GM19395 (cell line): ENCODE data around the gene LRRC51.
"Not testable (repeated sequence)": the region's sequence is repeated elsewhere in the genome, so short reads cannot be mapped to it uniquely, and the experiment has no call there.

ENCODE experiments used
- ATAC-seq: cut with Tn5 transposase; IDR thresholded peaks from one replicate; pipeline ENCODE4 v1.9.1; 2021; ENCODE audit warnings: mild to moderate bottlenecking, moderate library complexity; ENCODE audit not compliant: unreplicated experiment

The LRRC51 gene

DNA sequence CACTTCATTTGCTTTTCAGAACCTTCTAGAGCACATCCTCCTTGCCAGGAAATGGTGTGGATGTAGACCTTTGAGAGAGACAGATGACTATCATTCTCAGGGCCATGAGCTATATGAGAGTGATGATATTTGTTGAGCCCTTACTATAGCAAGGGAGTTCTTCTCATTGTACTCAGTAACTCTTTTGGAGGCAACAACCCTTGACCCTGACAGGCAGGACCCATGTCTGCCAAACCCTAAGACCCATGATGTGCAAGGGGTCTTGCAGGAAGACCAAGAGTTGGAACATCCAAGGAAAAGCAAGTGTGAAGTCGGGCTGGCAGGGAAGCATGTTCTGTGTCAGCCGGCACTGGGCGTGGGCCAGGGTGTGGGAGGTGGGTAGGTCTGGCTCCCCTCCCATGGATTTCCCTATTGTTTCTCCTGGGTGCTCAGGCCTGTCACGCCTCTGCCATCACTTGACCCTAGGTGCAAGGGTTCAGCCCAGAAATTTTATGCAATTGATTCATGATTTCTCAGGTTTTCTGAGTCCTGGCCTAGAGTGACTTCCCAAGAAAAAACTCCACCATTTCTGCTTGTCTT, 56.1 kb downstream of the LRRC51 start:
- no peak for ATAC-seq

DNA sequence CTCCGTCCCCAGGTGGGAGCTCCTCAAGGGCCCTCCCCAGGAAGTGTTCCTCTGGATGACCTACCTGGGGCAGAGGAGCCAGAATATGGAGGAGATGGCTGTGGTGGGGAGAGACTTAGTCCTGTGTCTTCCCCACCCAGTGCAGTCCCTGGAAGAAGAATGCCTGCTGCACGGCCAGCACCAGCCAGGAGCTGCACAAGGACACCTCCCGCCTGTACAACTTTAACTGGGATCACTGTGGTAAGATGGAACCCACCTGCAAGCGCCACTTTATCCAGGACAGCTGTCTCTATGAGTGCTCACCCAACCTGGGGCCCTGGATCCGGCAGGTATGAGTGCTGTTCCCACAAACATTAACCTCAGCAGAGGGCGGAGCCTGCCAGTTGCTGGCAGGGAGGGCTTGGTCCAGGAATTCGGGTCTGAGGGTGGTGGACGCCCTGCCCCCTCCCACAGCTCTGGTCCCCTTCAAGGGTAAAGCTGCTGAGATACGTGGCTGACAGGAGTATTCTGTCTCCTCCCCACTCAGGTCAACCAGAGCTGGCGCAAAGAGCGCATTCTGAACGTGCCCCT, 58.3 kb downstream of the LRRC51 start:
- no peak for ATAC-seq

- no peak for ATAC-seq
Measured at GRCh38 chr11:72139500-72139899, 58.9 kb downstream of the LRRC51 start.

- no peak for ATAC-seq
Measured at GRCh38 chr11:72140661-72141060, 60.0 kb downstream of the LRRC51 start.

- ATAC-seq: no peak
Measured at GRCh38 chr11:72141066-72141465, 60.4 kb downstream of the LRRC51 start.

- ATAC-seq: not testable (repeated sequence)
Measured at GRCh38 chr11:72142086-72142485, 61.4 kb downstream of the LRRC51 start.

GRCh38 chr11:72142543-72142942, 61.9 kb downstream of the LRRC51 start:
- ATAC-seq: not testable (repeated sequence)

DNA sequence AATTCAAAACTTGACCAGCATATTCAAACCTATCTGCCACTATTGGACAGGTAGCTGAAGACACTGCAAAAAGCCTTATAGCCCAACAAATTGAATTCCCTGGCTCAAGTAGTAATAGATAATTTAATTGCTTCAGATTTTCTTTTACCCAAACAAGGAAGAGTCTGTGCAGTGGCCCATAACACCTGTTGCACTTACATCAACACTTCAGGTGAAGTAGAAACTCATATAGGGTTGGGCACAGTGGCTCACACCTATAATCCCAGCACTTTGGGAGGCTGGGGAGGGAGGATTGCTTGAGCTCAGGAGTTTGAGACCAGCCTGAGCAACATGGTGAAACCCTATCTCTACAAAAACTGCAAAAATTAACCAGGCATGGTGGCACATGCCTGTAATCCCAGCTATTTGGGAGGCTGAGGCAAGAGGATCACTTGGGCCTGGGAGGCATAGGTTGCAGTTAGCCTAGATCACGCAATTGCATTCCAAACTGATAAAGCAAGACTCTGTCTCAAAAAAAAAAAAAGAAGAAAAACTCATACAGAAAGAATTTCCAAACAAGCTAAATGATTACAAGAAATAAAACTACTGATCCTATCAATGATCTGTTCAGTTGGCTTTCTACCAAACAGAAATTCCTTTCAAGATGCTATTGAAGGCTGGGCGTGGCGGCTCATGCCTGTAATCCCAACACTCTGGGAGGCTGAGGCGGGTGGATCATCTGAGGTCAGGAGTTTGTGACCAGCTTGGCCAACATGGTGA, 64.3 kb downstream of the LRRC51 start:
- ATAC-seq: no peak
